ENCODE data around the gene MRPL28.

DNA sequence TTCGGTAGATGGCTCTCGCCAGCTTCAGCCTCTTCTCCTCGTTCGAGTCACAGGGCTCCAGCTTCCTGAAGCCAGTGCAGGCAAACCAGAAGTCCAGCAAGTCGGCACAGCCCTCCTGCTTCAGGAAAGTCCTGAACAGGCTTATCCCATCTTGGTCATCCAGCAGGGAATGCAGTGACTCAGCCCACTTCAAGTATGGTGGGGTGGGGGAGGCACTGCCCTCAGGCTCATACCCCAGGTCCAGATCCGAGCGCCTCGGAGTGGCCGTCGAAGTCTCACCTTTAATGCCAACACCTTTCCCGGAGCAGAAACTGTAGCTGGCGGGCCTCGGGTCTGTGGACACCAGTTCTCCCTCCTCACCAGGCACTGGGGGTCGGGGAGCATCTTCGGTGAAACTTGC is 23.8 kb downstream of the MRPL28 start:
- TF ChIP-seq, protein P1, sequence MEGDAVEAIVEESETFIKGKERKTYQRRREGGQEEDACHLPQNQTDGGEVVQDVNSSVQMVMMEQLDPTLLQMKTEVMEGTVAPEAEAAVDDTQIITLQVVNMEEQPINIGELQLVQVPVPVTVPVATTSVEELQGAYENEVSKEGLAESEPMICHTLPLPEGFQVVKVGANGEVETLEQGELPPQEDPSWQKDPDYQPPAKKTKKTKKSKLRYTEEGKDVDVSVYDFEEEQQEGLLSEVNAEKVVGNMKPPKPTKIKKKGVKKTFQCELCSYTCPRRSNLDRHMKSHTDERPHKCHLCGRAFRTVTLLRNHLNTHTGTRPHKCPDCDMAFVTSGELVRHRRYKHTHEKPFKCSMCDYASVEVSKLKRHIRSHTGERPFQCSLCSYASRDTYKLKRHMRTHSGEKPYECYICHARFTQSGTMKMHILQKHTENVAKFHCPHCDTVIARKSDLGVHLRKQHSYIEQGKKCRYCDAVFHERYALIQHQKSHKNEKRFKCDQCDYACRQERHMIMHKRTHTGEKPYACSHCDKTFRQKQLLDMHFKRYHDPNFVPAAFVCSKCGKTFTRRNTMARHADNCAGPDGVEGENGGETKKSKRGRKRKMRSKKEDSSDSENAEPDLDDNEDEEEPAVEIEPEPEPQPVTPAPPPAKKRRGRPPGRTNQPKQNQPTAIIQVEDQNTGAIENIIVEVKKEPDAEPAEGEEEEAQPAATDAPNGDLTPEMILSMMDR (IDR thresholded peaks at IDR 0.05): no peak
- TF ChIP-seq POLR2A (IDR thresholded peaks at IDR 0.05): no peak
